GM21367 (cell line): ENCODE data around the gene LAMC2.
"Not testable (repeated sequence)": the region's sequence is repeated elsewhere in the genome, so short reads cannot be mapped to it uniquely, and the experiment has no call there.

Experiments used
- ATAC-seq: cut with Tn5 transposase; IDR thresholded peaks from one replicate; pipeline ENCODE4 v1.9.1; 2021; ENCODE audit not compliant: unreplicated experiment

Gene LAMC2

DNA sequence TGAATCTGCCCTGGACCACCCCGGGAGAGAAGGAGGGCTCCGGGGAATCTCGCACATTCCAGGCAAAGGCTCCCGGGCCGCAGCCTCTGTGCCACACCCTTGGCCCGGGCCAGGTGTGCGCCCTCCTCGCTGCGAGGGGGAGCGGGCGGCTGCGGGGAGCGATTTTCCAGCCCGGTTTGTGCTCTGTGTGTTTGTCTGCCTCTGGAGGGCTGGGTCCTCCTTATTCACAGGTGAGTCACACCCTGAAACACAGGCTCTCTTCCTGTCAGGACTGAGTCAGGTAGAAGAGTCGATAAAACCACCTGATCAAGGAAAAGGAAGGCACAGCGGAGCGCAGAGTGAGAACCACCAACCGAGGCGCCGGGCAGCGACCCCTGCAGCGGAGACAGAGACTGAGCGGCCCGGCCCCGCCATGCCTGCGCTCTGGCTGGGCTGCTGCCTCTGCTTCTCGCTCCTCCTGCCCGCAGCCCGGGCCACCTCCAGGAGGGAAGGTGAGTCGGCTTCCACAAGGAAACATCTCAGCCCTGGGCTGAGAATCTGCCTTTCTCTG, at the start of gene LAMC2:
Gene LAMC2 (plus strand): TSS at position 324 of the 550 bp plus-strand sequence. CDS start 89 bp downstream, at position 413.
- no peak for ATAC-seq

DNA sequence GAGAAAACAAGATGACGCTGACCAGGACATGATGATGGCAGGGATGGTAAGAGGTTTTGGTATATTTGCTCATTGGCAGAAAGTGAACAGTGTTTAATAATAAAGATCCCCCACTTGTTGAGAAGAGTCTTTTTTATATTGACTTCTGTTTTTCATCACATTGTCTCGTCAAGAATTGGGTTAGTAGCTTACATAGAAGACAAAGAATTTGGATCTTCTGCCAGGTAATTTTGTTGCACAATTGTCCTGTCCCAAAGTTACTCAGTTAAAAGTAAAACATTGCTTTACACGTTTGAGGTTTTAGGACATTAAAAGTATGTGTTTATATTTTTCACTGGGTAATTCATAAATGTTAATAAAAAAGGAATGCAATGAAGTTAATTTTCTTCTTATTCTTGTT, 48.3 kb upstream of the LAMC2 start:
- no peak for ATAC-seq

- ATAC-seq: no peak
Measured at GRCh38 chr1:183138301-183138700, 47.8 kb upstream of the LAMC2 start.

DNA sequence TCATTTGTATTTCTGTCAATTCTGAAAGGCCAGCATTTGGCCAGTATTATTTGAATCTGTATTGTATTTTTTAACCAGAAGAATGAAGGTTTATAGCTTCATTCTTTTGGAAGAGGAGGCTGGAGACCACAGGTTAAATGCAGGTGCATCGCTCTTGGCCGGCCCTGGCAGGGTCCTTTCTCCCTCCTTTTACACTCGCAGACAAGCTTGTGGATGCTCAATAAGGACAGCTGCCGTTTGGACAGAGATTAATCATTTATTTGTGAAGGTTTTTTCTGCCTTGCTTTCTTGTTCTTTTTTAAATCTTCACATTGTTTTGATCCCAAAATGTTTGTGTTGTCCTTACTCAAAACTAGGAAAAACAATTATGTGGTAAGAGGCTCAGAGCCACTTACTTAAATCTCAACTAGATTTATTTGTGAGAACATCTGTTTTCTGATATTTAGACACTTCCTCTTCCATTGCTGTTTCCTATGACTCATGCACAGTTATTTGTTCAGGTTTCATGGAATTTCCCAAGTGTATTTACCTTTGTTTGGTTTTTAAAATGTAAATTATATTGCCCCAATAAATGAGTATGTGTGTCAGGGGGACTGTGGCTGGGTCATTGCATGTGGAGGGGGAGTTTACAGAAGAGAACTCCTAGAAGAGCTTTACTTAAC, 46.7 kb upstream of the LAMC2 start:
- ATAC-seq: no peak

DNA sequence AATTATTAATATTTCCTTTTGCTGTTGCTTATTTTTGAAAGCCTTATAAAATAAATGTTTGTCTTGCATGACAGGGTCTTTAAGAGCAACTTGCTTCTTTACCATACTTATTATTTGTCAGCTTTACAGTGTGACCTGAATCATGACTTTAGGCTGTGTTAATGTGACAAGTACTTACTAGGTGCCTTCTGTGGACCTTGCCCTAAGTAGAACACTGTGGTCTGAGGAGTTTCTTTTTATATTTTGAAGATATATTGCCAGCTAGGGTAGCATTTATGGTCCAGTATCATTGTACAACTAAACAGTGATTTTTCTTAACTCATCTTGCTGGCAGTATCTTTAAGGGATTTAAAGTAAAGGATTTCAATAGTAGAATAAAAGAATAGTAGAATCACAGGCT, 45.4 kb upstream of the LAMC2 start:
- ATAC-seq: no peak

- no peak for ATAC-seq
Measured at GRCh38 chr1:183142171-183142570, 43.9 kb upstream of the LAMC2 start.

GRCh38 chr1:183143576-183144315, 42.3 kb upstream of the LAMC2 start:
- ATAC-seq: no peak

GRCh38 chr1:183144752-183145151, 41.3 kb upstream of the LAMC2 start:
- ATAC-seq: no peak

GRCh38 chr1:183147735-183148134, 38.3 kb upstream of the LAMC2 start:
- ATAC-seq: no peak

DNA sequence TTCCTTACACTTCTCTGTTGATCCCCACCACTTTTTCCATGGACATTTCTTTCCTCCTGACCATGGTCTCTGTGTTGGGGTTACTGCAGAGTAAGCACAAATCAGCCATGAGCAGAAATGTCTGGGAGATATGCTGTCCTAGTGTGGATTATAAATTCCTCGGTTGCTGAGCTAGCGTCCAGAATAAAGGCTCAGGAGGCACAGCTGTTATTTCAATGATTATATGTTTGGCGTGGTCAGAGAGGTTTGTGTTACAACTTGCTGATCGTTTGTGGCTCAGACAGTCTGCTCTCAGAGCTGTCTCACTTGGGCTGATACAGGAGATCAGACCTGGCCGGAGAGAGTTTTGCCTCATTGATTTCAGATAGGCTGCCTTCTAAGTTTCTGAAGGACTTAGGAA, 37.5 kb upstream of the LAMC2 start:
- no peak for ATAC-seq

GRCh38 chr1:183149273-183149672, 36.8 kb upstream of the LAMC2 start:
- no peak for ATAC-seq

GRCh38 chr1:183150032-183150431, 36.0 kb upstream of the LAMC2 start:
- ATAC-seq: not testable (repeated sequence)

- no peak for ATAC-seq
Measured at GRCh38 chr1:183150445-183150844, 35.6 kb upstream of the LAMC2 start.

DNA sequence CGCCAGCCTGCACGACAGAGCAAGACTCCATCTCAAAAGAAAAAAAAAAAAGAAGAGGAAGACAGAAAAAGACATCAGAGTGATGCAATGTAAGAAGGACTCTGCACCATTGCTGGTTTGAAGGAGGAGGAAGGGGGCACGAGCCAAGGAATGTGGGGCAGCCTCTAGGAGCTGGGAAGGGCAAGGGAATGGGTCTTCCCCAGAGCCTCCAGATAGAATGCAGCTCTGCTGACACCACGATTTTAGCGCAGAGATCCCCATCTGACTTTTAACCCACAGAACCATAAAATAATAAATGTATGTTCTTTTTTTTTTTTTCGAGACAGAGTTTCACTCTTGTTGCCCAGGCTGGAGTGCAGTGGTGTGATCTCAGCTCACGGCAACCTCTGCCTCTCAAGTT, 33.9 kb upstream of the LAMC2 start:
- ATAC-seq: no peak

GRCh38 chr1:183155939-183156338, 30.1 kb upstream of the LAMC2 start:
- no peak for ATAC-seq

GRCh38 chr1:183159960-183160359, 26.1 kb upstream of the LAMC2 start:
- no peak for ATAC-seq

- ATAC-seq: no peak
Measured at GRCh38 chr1:183161391-183161790, 24.7 kb upstream of the LAMC2 start.

GRCh38 chr1:183163316-183163715, 22.7 kb upstream of the LAMC2 start:
- ATAC-seq: no peak

- no peak for ATAC-seq
Measured at GRCh38 chr1:183164340-183164739, 21.7 kb upstream of the LAMC2 start.

- ATAC-seq: no peak
Measured at GRCh38 chr1:183164963-183165362, 21.1 kb upstream of the LAMC2 start.

DNA sequence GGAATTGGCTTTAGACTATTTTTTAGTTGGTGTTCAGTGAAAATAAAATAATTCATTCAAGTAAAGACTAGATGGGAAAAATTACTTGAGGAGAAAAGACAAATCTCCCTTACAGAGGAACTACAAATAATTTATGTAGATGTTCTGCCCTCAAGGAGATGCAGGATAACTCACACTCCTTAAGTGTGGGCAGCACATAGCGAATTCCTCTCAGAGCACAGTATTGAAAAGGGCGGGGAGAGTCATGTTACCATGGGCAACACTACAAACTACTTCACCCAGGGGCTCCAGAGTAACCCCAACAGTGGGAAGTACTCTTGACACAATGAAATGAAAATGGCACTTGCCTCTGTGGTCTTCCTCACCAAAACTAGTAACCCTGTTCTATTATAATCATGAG, 20.6 kb upstream of the LAMC2 start:
- no peak for ATAC-seq

- ATAC-seq: no peak
Measured at GRCh38 chr1:183166454-183166853, 19.6 kb upstream of the LAMC2 start.
